ENCODE results near the gene GNB2.
"Not testable (repeated sequence)": the region's sequence is repeated elsewhere in the genome, so short reads cannot be mapped to it uniquely, and the experiment has no call there.

Gene GNB2

DNA sequence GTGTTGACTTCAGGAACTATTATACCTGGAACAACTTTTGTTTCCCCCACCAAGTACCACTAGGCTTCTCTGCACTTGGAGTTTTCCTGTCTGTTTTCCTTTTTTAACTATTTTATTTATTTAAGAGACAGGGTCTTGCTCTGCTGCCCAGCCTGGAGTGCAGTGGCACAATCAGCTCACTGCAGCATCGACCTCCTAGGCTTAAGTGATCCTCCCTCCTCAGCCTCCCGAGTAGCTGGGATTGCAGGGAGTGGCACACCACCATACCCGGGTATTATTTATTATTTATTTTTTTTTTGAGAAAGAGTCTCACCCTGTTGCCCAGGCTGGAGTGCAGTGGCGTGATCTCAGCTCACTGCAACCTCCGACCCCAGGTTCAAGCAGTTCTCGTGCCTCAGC is 22.6 kb downstream of the GNB2 start:
- no peak for DNase-seq (ENCODE audit: low spot score)

- no peak for DNase-seq (ENCODE audit: low spot score)
Observed at GRCh38 chr7:100699018-100699417, 25.5 kb downstream of the GNB2 start.

- not testable (repeated sequence) for DNase-seq (ENCODE audit: low spot score)
Observed at GRCh38 chr7:100701089-100701488, 27.5 kb downstream of the GNB2 start.

GRCh38 chr7:100705320-100705752 is 31.8 kb downstream of the GNB2 start:
- peak; percentile 80 for DNase-seq (ENCODE audit: low spot score)

DNA sequence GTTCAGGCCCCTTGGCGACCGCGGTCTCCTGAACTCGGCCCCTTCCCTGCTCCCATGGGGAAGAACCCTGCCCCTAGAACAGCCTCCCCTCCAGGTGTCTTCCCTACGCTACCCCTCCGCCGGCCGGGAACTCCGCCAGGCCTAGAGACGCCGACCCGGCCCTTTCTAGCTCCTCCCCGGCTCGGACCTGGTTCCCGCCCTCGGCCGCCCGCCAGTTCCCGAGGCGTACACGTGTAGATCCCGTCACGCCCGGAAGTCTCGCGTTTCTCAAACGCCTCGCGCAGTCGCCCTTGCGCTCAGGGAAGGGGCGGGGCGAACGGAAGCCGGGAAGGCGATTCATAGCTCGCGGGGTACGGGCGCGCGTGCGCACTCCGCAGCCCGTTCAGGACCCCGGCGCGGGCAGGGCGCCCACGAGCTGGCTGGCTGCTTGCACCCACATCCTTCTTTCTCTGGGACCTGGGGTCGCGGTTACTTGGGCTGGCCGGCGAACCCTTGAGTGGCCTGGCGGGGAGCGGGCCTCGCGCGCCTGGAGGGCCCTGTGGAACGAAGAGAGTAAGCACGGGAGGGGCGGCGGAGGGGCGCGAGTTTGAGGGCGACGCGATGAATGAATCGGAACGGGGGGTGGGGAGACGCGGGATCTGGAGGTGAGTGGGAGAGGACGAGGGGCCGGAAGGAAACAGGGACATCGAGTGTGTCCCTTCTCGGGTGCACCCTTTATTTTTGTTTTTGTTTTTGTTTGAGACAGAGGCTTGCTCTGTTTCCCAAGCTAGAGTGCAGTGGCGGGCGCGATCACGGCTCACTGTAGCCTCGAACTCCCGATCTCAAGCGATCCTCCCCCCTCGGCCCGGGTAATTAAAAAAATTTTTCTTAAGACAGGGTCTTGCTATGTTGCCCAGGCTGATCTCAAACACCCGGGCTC is 32.5 kb downstream of the GNB2 start, which contains the start of gene POP7:
POP7 (plus strand) TSS at position 369 of the 919 bp plus-strand sequence. CDS start 710 bp downstream, outside the sequence.
- peak; percentile 99 for DNase-seq (ENCODE audit: low spot score)

DNA sequence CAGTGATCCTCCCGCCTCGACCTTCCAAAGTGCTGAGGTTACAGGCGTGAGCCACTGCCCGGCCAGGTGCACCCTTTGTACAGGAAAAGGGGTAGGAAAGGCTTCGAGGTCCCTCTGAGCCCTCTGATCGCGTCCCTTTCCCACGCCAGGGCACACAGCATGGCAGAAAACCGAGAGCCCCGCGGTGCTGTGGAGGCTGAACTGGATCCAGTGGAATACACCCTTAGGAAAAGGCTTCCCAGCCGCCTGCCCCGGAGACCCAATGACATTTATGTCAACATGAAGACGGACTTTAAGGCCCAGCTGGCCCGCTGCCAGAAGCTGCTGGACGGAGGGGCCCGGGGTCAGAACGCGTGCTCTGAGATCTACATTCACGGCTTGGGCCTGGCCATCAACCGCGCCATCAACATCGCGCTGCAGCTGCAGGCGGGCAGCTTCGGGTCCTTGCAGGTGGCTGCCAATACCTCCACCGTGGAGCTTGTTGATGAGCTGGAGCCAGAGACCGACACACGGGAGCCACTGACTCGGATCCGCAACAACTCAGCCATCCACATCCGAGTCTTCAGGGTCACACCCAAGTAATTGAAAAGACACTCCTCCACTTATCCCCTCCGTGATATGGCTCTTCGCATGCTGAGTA is 33.3 kb downstream of the GNB2 start:
- peak; percentile 57 for DNase-seq (ENCODE audit: low spot score)

DNA sequence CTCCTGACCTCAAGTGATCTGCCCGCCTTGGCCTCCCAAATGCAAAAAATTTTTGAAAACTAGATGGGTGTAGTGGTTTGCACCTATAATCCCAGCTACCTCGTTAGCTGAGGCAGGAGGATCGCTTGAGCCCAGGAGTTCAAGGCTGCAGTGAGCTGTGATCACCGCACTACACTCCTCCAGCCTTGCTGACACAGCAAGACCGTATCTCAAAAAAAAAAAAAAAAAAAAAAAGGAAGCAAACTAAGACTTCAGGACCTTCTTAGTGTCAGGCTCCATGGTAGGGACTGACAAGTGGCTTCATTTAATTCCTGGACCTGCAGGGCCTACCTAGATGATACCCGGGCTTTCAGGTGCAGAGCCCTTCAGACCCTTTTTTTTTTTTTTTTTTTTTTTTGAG is 34.9 kb downstream of the GNB2 start:
- DNase-seq (ENCODE audit: low spot score): no peak

- DNase-seq (ENCODE audit: low spot score): no peak
Observed at GRCh38 chr7:100710452-100710851, 36.9 kb downstream of the GNB2 start.

- no peak for DNase-seq (ENCODE audit: low spot score)
Observed at GRCh38 chr7:100711369-100711768, 37.8 kb downstream of the GNB2 start.

DNA sequence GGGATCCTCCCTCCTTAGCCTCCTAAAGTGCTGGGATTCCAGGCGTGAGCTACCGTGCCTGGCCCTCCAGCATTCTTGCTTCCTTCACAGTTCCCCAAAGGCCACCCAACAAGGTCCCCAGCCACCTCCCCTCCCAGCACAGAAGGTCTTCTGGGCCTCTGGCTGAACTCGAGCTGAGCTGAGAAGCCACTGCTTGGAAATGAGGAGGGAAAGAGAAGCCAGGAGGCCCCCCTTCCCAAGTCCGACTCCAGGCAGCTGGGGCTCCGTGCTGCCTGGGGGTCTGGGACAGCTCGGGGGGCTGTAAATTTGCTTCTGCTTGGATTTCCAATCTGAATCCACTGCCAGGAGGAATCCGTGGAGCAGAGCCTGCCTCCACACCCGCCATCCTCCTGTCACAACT is 41.2 kb downstream of the GNB2 start:
- DNase-seq (ENCODE audit: low spot score): no peak

DNA sequence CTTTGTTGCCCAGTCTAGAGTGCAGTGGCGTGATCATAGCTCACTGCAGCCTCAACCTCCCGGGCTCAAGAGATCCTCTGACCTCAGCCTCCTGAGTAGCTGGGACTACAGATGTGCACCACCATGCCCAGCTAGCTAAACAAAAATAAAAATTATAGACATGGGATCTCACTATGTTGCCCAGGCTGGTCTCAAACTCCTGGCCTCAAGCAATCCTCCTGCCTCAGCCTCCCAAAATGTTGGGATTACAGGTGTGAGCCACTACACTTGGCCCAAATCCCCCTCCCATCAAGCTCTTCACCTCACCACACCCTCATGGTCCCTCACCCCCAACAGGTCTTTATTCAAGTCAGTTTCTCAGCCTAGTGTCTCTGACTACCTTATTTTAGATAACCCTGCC is 43.5 kb downstream of the GNB2 start:
- not testable (repeated sequence) for DNase-seq (ENCODE audit: low spot score)

GRCh38 chr7:100719523-100720278 is 46.2 kb downstream of the GNB2 start:
- DNase-seq (ENCODE audit: low spot score): no peak

- DNase-seq (ENCODE audit: low spot score): no peak
Observed at GRCh38 chr7:100720279-100720670, 46.7 kb downstream of the GNB2 start, which contains the start of gene EPO. Gene EPO, plus strand, starts transcription at chr7:100720468. Its CDS starts 513 bp downstream, at chr7:100720981.

DNA sequence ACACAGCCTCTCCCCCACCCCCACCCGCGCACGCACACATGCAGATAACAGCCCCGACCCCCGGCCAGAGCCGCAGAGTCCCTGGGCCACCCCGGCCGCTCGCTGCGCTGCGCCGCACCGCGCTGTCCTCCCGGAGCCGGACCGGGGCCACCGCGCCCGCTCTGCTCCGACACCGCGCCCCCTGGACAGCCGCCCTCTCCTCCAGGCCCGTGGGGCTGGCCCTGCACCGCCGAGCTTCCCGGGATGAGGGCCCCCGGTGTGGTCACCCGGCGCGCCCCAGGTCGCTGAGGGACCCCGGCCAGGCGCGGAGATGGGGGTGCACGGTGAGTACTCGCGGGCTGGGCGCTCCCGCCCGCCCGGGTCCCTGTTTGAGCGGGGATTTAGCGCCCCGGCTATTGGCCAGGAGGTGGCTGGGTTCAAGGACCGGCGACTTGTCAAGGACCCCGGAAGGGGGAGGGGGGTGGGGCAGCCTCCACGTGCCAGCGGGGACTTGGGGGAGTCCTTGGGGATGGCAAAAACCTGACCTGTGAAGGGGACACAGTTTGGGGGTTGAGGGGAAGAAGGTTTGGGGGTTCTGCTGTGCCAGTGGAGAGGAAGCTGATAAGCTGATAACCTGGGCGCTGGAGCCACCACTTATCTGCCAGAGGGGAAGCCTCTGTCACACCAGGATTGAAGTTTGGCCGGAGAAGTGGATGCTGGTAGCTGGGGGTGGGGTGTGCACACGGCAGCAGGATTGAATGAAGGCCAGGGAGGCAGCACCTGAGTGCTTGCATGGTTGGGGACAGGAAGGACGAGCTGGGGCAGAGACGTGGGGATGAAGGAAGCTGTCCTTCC is 47.3 kb downstream of the GNB2 start:
- DNase-seq (ENCODE audit: low spot score): no peak

GRCh38 chr7:100721505-100721812 is 47.9 kb downstream of the GNB2 start:
- no peak for DNase-seq (ENCODE audit: low spot score)

DNA sequence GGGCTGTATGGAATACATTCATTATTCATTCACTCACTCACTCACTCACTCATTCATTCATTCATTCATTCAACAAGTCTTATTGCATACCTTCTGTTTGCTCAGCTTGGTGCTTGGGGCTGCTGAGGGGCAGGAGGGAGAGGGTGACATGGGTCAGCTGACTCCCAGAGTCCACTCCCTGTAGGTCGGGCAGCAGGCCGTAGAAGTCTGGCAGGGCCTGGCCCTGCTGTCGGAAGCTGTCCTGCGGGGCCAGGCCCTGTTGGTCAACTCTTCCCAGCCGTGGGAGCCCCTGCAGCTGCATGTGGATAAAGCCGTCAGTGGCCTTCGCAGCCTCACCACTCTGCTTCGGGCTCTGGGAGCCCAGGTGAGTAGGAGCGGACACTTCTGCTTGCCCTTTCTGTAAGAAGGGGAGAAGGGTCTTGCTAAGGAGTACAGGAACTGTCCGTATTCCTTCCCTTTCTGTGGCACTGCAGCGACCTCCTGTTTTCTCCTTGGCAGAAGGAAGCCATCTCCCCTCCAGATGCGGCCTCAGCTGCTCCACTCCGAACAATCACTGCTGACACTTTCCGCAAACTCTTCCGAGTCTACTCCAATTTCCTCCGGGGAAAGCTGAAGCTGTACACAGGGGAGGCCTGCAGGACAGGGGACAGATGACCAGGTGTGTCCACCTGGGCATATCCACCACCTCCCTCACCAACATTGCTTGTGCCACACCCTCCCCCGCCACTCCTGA is 49.1 kb downstream of the GNB2 start:
- DNase-seq (ENCODE audit: low spot score): no peak

- no peak for DNase-seq (ENCODE audit: low spot score)
Observed at GRCh38 chr7:100723732-100724275, 50.3 kb downstream of the GNB2 start.

- DNase-seq (ENCODE audit: low spot score): not testable (repeated sequence)
Observed at GRCh38 chr7:100724364-100724763, 50.8 kb downstream of the GNB2 start.

- DNase-seq (ENCODE audit: low spot score): no peak
Observed at GRCh38 chr7:100726996-100727761, 53.6 kb downstream of the GNB2 start.

- no peak for DNase-seq (ENCODE audit: low spot score)
Observed at GRCh38 chr7:100728196-100728595, 54.7 kb downstream of the GNB2 start.

All from RKO (cell line).